Fibroblast of skin of left quadriceps (primary cell): ENCODE results near the gene PSMD3.

Experiments
- DNase-seq, 2 experiments: peaks; one replicate each; pipeline ENCODE4 v3.0.0-alpha.2; 2013; ENCODE audit warnings: low read depth in 2 of 2

PSMD3 gene

GRCh38 chr17:39960524-39961041, 20.0 kb upstream of the PSMD3 start:
- no peak for DNase-seq

GRCh38 chr17:39962642-39963220, 17.9 kb upstream of the PSMD3 start, which contains the start of gene GSDMA:
GSDMA (plus strand) TSS chr17:39963004; CDS start chr17:39965688, 2,684 bp downstream.
- DNase-seq: no peak

- DNase-seq: no peak
These were observed 16.8 kb upstream of the PSMD3 start for GRCh38 chr17:39963829-39964228.

GRCh38 chr17:39965017-39965699, 15.4 kb upstream of the PSMD3 start:
- DNase-seq: no peak

GRCh38 chr17:39966771-39967170, 13.8 kb upstream of the PSMD3 start:
- no peak for DNase-seq

GRCh38 chr17:39968761-39969160, 11.8 kb upstream of the PSMD3 start:
- no peak for DNase-seq

GRCh38 chr17:39969375-39969774, 11.2 kb upstream of the PSMD3 start:
- DNase-seq: no peak

GRCh38 chr17:39970157-39970692, 10.4 kb upstream of the PSMD3 start:
- no peak for DNase-seq

- no peak for DNase-seq
These were observed 9.5 kb upstream of the PSMD3 start for GRCh38 chr17:39971076-39971603.

- no peak for DNase-seq
These were observed 8.3 kb upstream of the PSMD3 start for GRCh38 chr17:39972271-39972670.

GRCh38 chr17:39973496-39973895, 7.1 kb upstream of the PSMD3 start:
- no peak for DNase-seq

- no peak for DNase-seq
These were observed 6.2 kb upstream of the PSMD3 start for GRCh38 chr17:39974433-39974832.

- no peak for DNase-seq
These were observed 4.8 kb upstream of the PSMD3 start for GRCh38 chr17:39975801-39976200.

GRCh38 chr17:39979016-39979670, 1.5 kb upstream of the PSMD3 start:
- peak; percentile 56 to 58 for DNase-seq

- DNase-seq: peak; percentile 18 to 20
These were observed 685 bp upstream of the PSMD3 start for GRCh38 chr17:39979893-39980350.

GRCh38 chr17:39981207-39981741, 667 bp downstream of the PSMD3 start:
- no peak for DNase-seq

GRCh38 chr17:39981766-39982375, 1.3 kb downstream of the PSMD3 start:
- no peak for DNase-seq

- no peak for DNase-seq
These were observed 7.7 kb downstream of the PSMD3 start for GRCh38 chr17:39988206-39988810.

- no peak for DNase-seq
These were observed 13.8 kb downstream of the PSMD3 start for GRCh38 chr17:39994448-39994847.

- no peak for DNase-seq
These were observed 14.8 kb downstream of the PSMD3 start for GRCh38 chr17:39995438-39995837.

GRCh38 chr17:39996162-39996561, 15.6 kb downstream of the PSMD3 start:
- no peak for DNase-seq
